Endothelial cell of umbilical vein (primary cell): ENCODE measurements around the gene FNIP1. TPM values are rescaled to one million over a fixed set of nuclear protein-coding genes. Genes with fewer than 3 reads are reported as not detected.
"Not testable (repeated sequence)": the region's sequence is repeated elsewhere in the genome, so short reads cannot be mapped to it uniquely, and the experiment has no call there.

Experiments
- BruUV-seq: library from RNA; stranded (reverse); fragments of 400-500 nt; replicated peaks from 2 replicates; lab custom pipeline; 2021; lab: Mats Ljungman, UMichigan
- CTCF ChIA-PET: fragments of 300-600, 350-600 bp; sonication (Branson Sonifier 250); formaldehyde crosslinking; loops from one replicate; lab custom pipeline; 2021; ENCODE audit warnings: antibody characterized with exemption, inconsistent platforms; lab: Charles Lee
- POLR2A ChIA-PET: fragments of 300-600, 350-600 bp; sonication (Branson Sonifier 250); formaldehyde crosslinking; loops from one replicate; lab custom pipeline; 2021; ENCODE audit warnings: antibody characterized with exemption, inconsistent platforms; lab: Charles Lee
- DNase-seq: peaks from one replicate; pipeline ENCODE4 v3.0.0-alpha.2; 2011; ENCODE audit warnings: low read depth, low spot score
- FAIRE-seq: peaks from 2 replicates; lab custom pipeline; 2011; peaks lifted over from hg19 to GRCh38; lab: Jason Lieb, UNC
- H2AFZ ChIP-seq: 2 replicates; pipeline ENCODE4 v1.6.0; 2012; ENCODE audit warnings: low read depth, low read length, control low read depth, inconsistent platforms
- H3K27ac ChIP-seq: 2 replicates; pipeline ENCODE4 v1.5.1; 2011; ENCODE audit warnings: low read depth, mild to moderate bottlenecking, control low read depth, low read length, moderate library complexity; ENCODE audit not compliant: insufficient read depth
- H3K27me3 ChIP-seq, 2 experiments: 2 replicates each; pipeline versions ENCODE4 v1.6.0 to v1.6.1; 2011; ENCODE audit warnings: low read length in 2 of 2, mixed read lengths in 1 of 2; ENCODE audit not compliant: control insufficient read depth in 2 of 2, insufficient read depth in 2 of 2
- H3K36me3 ChIP-seq, 2 experiments: 2 replicates in 1 of 2; 3 replicates in 1 of 2; pipeline ENCODE4 v1.5.1; 2011; ENCODE audit warnings: low read length in 2 of 2, mild to moderate bottlenecking in 1 of 2, moderate library complexity in 1 of 2; ENCODE audit not compliant: control insufficient read depth in 2 of 2, insufficient read depth in 2 of 2; ENCODE audit errors: extremely low read depth in 1 of 2
- H3K4me1 ChIP-seq: 3 replicates; pipeline ENCODE4 v1.5.1; 2011; ENCODE audit warnings: mild to moderate bottlenecking, low read length; ENCODE audit not compliant: control insufficient read depth, insufficient read depth; ENCODE audit errors: extremely low read depth
- H3K4me2 ChIP-seq: 2 replicates; pipeline ENCODE4 v1.6.1; 2011; ENCODE audit warnings: low read length, control low read depth, mixed read lengths; ENCODE audit not compliant: insufficient read depth
- H3K4me3 ChIP-seq, 3 experiments: fragments of 200-600 bp in 1 of 3; sonication (generic), shearing (Covaris generic) in 1 of 3; replicated peaks in 1 of 3; 2 replicates each; pipeline ENCODE4 v1.5.1; 2011 to 2016; ENCODE audit warnings: control low read depth in 3 of 3, low read length in 3 of 3, mild to moderate bottlenecking in 2 of 3, inconsistent platforms in 1 of 3, low read depth in 1 of 3, moderate library complexity in 1 of 3; ENCODE audit not compliant: insufficient read depth in 1 of 3
- H3K79me2 ChIP-seq: 2 replicates; pipeline ENCODE4 v1.6.0; 2012; ENCODE audit warnings: low read length, inconsistent platforms; ENCODE audit not compliant: control insufficient read depth, insufficient read depth
- H3K9ac ChIP-seq: replicated peaks from 2 replicates; pipeline ENCODE3; 2011; ENCODE audit warnings: low read length, control low read depth; ENCODE audit not compliant: insufficient read depth; ENCODE audit errors: extremely low read depth
- H3K9me1 ChIP-seq: replicated peaks from 3 replicates; pipeline ENCODE4 v1.6.0; 2011; ENCODE audit warnings: mild to moderate bottlenecking, low read length; ENCODE audit not compliant: control insufficient read depth, insufficient read depth; ENCODE audit errors: extremely low read depth
- H3K9me3 ChIP-seq: replicated peaks from 2 replicates; pipeline ENCODE4 v1.5.1; 2012; ENCODE audit warnings: low read length, inconsistent platforms; ENCODE audit not compliant: control insufficient read depth, insufficient read depth
- H4K20me1 ChIP-seq: replicated peaks from 2 replicates; pipeline ENCODE3; 2011; ENCODE audit warnings: mild to moderate bottlenecking, low read length; ENCODE audit not compliant: control insufficient read depth, insufficient read depth; ENCODE audit errors: extremely low read depth
- CTCF ChIP-seq, 2 donors: IDR thresholded peaks; 1 replicate in 1 of 2; 2 replicates in 1 of 2; pipeline ENCODE4 v1.5.1; 2011; ENCODE audit warnings: low read length in 2 of 2, mild to moderate bottlenecking in 2 of 2, moderate library complexity in 2 of 2, control low read depth in 1 of 2, inconsistent platforms in 1 of 2, low read depth in 1 of 2; ENCODE audit not compliant: insufficient read depth in 1 of 2; ENCODE audit errors: extremely low read depth in 1 of 2
- EZH2 ChIP-seq: IDR thresholded peaks from 2 replicates; pipeline ENCODE4 v1.6.1; 2012; ENCODE audit warnings: borderline replicate concordance, low read depth, mild to moderate bottlenecking, moderate library complexity, low read length, inconsistent platforms; ENCODE audit not compliant: severe bottlenecking
- FOS ChIP-seq: IDR thresholded peaks from 2 replicates; pipeline ENCODE4 v1.6.1; 2011; ENCODE audit warnings: mild to moderate bottlenecking, low read length, moderate library complexity, borderline replicate concordance; ENCODE audit not compliant: insufficient read depth
- GATA2 ChIP-seq: IDR thresholded peaks from 2 replicates; pipeline ENCODE4 v1.7.0; 2011; ENCODE audit warnings: low read depth, mild to moderate bottlenecking, moderate library complexity, mixed read lengths, low read length; ENCODE audit not compliant: insufficient read length, insufficient read depth
- JUN ChIP-seq: IDR thresholded peaks from 2 replicates; pipeline ENCODE4 v1.6.1; 2011; ENCODE audit warnings: borderline replicate concordance, low read depth; ENCODE audit not compliant: insufficient read length, insufficient read depth
- MAX ChIP-seq: IDR thresholded peaks from 2 replicates; pipeline ENCODE4 v1.6.1; 2011; ENCODE audit not compliant: insufficient read depth, insufficient read length
- MYC ChIP-seq: IDR thresholded peaks from one replicate; pipeline ENCODE4 v1.6.1; 2011; ENCODE audit warnings: mild to moderate bottlenecking, low read depth, low read length
- POLR2A ChIP-seq: IDR thresholded peaks from 2 replicates; pipeline ENCODE4 v1.6.1; 2012; ENCODE audit warnings: low read depth, mild to moderate bottlenecking, control low read depth, low read length
- POLR2AphosphoS5 ChIP-seq: IDR thresholded peaks from 2 replicates; pipeline ENCODE4 v1.6.1; 2012; ENCODE audit warnings: low read depth, mild to moderate bottlenecking, control low read depth, low read length, moderate library complexity; ENCODE audit not compliant: insufficient read depth
- dilution Hi-C: fragments of 300-500 bp; cut with MboI; formaldehyde crosslinking; loops from one replicate; pipeline ENCODE4 v1.15.0; 2019; ENCODE audit warnings: low sequenced_read_pairs; ENCODE audit not compliant: extremely low pct_ligation_motif_present
- intact Hi-C: fragments of 100-400 bp; cut with micrococcal nuclease; formaldehyde crosslinking; loops from one replicate; pipeline ENCODE4 v1.10.0; 2022
- polyA plus RNA-seq, 4 experiments: library from polyadenylated mRNA; depleted of rRNA in 3 of 4; stranded (reverse) in 3 of 4; unstranded in 1 of 4; fragments of >200 nt; gene quantifications; 2 replicates each; pipeline versions ENCODE4 v1.2.1 to v1.2.3, GENCODE V29; 2011 to 2012; ENCODE audit warnings: missing spikeins in 1 of 4
- total RNA-seq: library from RNA; stranded (reverse); gene quantifications from 2 replicates; pipeline ENCODE4 v1.2.3, GENCODE V29; 2021

Gene FNIP1
- total and polyA plus RNA-seq, 2 donors (not counting 3 experiments of a cell fraction or from before 2014, with no cell fraction given) = 5.9 to 27.3 TPM

- no peak overlapping the region for H3K4me3 ChIP-seq
- no TSS peak for BruUV-seq
- peaks cover 83% of the 10 kb centered on the region for H3K79me2 ChIP-seq
- POLR2A ChIA-PET = no interaction called here
- H3K4me1 ChIP-seq = no peaks in the 10 kb centered on the region
- no peak for TF ChIP-seq JUN
- TF ChIP-seq MAX = no peak
- TF ChIP-seq FOS = no peak
- TF ChIP-seq MYC = no peak
- no peak for TF ChIP-seq CTCF (IDR thresholded peaks at IDR 0.05; ENCODE audit: extremely low read depth in 1 of 2, insufficient read depth in 1 of 2, low read depth in 1 of 2, low read length in 2 of 2)
- no peak for TF ChIP-seq GATA2
- TF ChIP-seq EZH2 = no peak
- no peak for TF ChIP-seq POLR2AphosphoS5
- no peak for TF ChIP-seq POLR2A
- FAIRE-seq (no peak), DNase-seq (no peak)
- no peaks in the 10 kb centered on the region for H3K9me1 ChIP-seq
- H3K27ac ChIP-seq = no peak overlapping the region
- intact Hi-C loops = no loop called here
- H3K27me3 ChIP-seq = no peaks in the 10 kb centered on the region
- dilution Hi-C loops = no loop called here
- H3K9me3 ChIP-seq = no peaks in the 10 kb centered on the region
- no peak overlapping the region for H3K9ac ChIP-seq
- H4K20me1 ChIP-seq = no peaks in the 10 kb centered on the region
- H3K4me2 ChIP-seq = no peak overlapping the region
- no peaks in the 10 kb centered on the region for H3K36me3 ChIP-seq
- H2AFZ ChIP-seq = no peak overlapping the region
- CTCF ChIA-PET = no interaction called here
Observed at GRCh38 chr5:131782717-131783116, 14.1 kb downstream of the FNIP1 start.

- H3K79me2 ChIP-seq = peaks cover 81% of the 10 kb centered on the region
- H3K36me3 ChIP-seq, H3K9ac ChIP-seq, dilution Hi-C loops, H3K9me1 ChIP-seq, intact Hi-C loops, H3K9me3 ChIP-seq, CTCF ChIA-PET, BruUV-seq, H3K4me1 ChIP-seq, DNase-seq, H3K4me3 ChIP-seq, H3K27ac ChIP-seq, FAIRE-seq, H2AFZ ChIP-seq, H3K4me2 ChIP-seq, H3K27me3 ChIP-seq, POLR2A ChIA-PET: not testable (repeated sequence)
- peaks cover 14% of the 10 kb centered on the region for H4K20me1 ChIP-seq
Observed at GRCh38 chr5:131778141-131778540, 18.7 kb downstream of the FNIP1 start.
